HG02938 (cell line): Measurements from ENCODE around the gene CNN2.

Experiments used
- ATAC-seq: cut with Tn5 transposase; IDR thresholded peaks from one replicate; pipeline ENCODE4 v1.9.1; 2021; ENCODE audit warnings: mild to moderate bottlenecking, moderate library complexity; ENCODE audit not compliant: unreplicated experiment

CNN2 gene

GRCh38 chr19:1026783-1027649 is 608 bp downstream of the CNN2 start:
- no peak for ATAC-seq

GRCh38 chr19:1027650-1028061 is 1.2 kb downstream of the CNN2 start:
- ATAC-seq: no peak

GRCh38 chr19:1028062-1028926 is 1.9 kb downstream of the CNN2 start:
- ATAC-seq: no peak

- no peak for ATAC-seq
These were observed 6.0 kb downstream of the CNN2 start for GRCh38 chr19:1032264-1032867.

GRCh38 chr19:1035998-1036621 is 9.7 kb downstream of the CNN2 start:
- ATAC-seq: no peak

- no peak for ATAC-seq
These were observed 11.2 kb downstream of the CNN2 start for GRCh38 chr19:1037621-1038064.

GRCh38 chr19:1038978-1039645 is 12.7 kb downstream of the CNN2 start:
- ATAC-seq: no peak

GRCh38 chr19:1039646-1040475 is 13.5 kb downstream of the CNN2 start, which contains the start of gene ABCA7:
TSS of gene ABCA7 (plus strand) at chr19:1040107. CDS start at chr19:1041362, 1,255 bp downstream.
- peak; percentile 64 for ATAC-seq

GRCh38 chr19:1040476-1041271 is 14.3 kb downstream of the CNN2 start:
- ATAC-seq: no peak

GRCh38 chr19:1041272-1041834 is 14.9 kb downstream of the CNN2 start:
- no peak for ATAC-seq

- ATAC-seq: no peak
These were observed 15.7 kb downstream of the CNN2 start for GRCh38 chr19:1041835-1042685.

- no peak for ATAC-seq
These were observed 16.5 kb downstream of the CNN2 start for GRCh38 chr19:1042689-1043511.

- ATAC-seq: no peak
These were observed 18.8 kb downstream of the CNN2 start for GRCh38 chr19:1045247-1045603.

GRCh38 chr19:1046117-1046626 is 19.8 kb downstream of the CNN2 start:
- ATAC-seq: no peak

GRCh38 chr19:1046836-1047695 is 20.7 kb downstream of the CNN2 start:
- ATAC-seq: no peak
